HG02970 (cell line): ENCODE measurements around the gene RIOK2.
"Not testable (repeated sequence)": the region's sequence is repeated elsewhere in the genome, so short reads cannot be mapped to it uniquely, and the experiment has no call there.

Experiments
- ATAC-seq: cut with Tn5 transposase; IDR thresholded peaks from one replicate; pipeline ENCODE4 v1.9.1; 2021; ENCODE audit warnings: mild to moderate bottlenecking, moderate library complexity, moderate number of reproducible peaks; ENCODE audit not compliant: unreplicated experiment, low FRiP score

RIOK2 gene

DNA sequence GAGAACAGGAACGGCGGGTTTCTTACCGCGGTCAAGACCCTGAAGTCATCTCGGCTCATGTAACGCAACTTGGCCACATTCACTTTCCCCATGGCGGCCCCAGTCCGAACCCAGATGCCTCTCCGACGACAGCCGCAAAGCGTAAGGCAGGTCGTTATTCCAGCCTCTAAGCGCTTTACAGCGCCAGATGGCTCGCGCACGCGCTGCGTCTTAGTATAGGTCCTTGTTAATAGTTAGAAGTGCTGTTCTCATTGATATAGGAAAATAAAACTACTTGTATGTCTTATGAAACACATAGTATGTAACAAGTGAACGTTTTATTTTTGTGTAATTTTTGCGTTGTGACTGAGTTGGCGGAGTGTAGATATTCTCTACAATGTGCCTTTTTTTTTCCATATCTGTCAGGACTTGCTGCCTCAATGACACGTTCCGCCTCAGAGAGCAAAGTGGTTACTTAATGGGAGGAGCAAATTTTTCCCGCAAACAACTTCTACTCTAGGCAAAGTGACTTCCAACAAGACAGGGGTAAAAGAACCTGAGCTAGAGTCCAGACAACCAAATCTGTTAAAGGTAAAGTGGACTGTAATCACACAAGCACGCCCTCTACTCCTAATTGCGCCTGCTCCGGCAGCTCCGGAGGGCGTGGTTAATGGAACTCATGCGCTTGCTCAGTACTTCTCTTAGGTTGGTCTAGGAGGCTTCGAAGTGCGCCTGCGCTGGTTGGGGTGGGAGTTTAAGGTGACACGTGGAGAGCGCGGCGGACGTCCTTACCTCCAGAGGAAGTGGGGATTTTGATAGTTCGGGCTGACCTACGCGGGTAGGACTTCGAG, at the start of gene RIOK2:
RIOK2 (minus strand) TSS at position 148 of the 830 bp plus-strand sequence; CDS start at position 92, 56 bp downstream.
- ATAC-seq, result peak; percentile 91

GRCh38 chr5:97231025-97231636, 48.1 kb upstream of the RIOK2 start:
- ATAC-seq, result peak; percentile 75

- no peak for ATAC-seq
Measured at GRCh38 chr5:97229688-97230285, 46.7 kb upstream of the RIOK2 start.

GRCh38 chr5:97229196-97229595, 46.1 kb upstream of the RIOK2 start:
- ATAC-seq, result no peak

DNA sequence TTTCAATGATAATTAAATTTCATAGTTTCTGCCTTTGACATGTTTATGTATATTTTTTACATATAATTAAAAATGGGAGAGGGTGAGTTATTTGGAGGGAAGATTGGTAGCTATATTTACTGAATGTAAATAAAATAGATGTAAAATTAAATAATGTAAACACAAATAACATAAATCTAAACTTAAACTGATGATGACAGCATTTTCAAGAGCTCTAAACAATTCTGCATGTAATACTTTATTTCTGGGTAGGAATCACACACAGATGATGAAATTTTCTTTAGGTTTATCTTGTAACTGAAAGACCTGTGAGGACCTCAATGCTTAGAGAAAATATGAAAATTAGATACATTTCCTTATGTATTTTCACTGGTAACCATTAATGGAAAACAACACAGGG, 42.2 kb upstream of the RIOK2 start:
- no peak for ATAC-seq

DNA sequence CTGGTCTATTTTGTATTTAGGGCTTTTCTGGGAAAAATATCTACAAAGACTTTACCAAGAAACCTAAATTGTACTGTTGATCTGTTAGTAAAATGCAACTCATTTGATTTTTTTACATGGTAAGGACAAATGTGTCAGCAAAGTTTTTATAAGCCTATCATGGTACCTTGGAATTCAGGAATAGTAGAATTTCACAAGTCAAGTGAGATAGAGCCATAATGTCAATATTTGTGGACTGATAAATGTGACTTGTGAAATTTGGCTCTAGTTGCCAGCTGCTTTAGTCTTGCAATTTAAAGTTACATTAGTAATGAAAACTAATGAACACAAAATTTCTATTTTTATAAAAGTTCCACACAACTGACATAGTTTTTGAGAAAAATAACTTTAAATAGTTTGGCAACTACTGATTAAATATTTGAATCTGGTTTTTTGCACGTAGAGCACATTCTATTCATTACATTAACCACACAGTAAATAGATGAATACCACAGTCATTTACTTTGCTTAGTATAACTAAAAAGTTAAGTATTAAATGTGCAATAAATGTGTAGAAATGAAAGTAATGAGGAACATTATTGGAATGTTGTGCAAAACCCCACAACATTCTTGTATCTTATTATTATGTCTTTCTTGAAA, 41.2 kb upstream of the RIOK2 start:
- no peak for ATAC-seq

DNA sequence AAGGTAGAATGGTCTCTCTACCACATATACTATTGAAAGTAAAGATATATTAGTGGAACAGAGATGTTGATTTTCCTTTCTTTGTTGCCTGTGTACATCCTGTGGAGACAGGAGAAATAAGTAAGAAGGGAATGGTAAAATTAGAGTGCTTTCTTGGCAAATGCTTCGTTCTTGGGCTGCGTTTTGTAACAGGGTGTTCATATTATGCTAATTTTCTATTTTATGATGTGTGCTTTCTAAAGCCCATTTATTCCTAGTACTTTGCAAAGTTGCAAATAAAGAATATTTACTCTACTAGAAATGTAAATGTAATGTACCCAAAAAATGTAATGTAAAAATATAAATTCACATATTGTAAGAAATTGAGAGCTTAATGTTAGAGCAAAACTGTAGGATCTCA, 40.5 kb upstream of the RIOK2 start:
- no peak for ATAC-seq

GRCh38 chr5:97209343-97209742, 26.3 kb upstream of the RIOK2 start:
- no peak for ATAC-seq

DNA sequence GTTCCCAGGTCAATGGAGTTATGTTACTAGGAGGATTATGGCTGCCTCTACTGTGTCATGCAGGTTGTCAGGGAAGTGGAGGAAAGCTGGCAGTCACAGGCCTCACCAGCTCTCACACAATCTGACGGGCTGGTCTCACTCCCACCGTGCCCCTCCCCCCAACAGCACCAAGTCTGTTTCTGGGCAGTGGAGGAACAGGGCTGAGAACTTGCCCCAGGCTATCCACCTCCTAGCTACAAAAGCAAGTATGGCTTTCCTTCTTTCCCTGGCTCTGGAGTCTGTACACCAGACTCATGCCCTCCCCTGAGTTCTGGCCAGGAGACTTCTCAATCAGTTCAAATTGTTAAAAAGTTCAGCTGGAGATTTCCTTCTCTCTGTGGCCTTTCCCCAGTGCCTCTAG, 25.7 kb upstream of the RIOK2 start:
- no peak for ATAC-seq

GRCh38 chr5:97208184-97208713, 25.2 kb upstream of the RIOK2 start:
- no peak for ATAC-seq

DNA sequence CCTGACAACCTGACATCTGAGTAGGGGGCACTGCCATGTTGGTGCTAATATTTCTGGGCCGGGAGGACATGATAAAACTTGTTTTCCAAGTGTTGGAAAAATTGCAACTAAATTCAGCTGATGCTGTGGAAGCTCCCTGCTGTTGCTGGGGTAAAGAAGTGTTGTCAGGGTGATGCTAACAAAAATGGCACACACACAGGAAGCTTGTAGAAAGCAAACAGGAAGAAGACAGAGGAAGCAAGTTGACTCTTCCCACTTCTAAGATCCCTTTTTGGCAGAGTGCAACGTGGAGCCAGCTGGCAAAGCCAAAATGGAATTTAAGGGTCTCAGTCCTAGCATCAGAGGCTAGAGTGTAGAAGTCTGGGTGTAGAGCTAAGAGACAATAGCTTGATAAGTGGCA, 11.3 kb upstream of the RIOK2 start:
- no peak for ATAC-seq

DNA sequence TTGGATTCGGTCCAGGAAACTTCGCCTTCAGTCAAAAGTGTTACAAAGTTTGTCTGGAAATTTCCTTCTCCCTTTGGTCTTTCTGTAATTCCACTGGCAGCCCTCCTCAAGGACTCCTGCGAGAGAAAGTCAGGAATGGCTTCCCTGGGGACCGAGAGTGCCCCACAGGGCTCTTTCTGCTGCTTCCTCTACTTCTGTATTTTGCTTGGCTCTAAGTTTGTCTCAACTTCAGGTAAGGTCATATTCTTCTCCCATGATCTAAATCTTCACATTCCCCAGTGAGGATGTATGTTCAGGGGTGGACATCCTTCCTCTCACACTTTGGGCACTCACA, 10.3 kb upstream of the RIOK2 start:
- no peak for ATAC-seq

DNA sequence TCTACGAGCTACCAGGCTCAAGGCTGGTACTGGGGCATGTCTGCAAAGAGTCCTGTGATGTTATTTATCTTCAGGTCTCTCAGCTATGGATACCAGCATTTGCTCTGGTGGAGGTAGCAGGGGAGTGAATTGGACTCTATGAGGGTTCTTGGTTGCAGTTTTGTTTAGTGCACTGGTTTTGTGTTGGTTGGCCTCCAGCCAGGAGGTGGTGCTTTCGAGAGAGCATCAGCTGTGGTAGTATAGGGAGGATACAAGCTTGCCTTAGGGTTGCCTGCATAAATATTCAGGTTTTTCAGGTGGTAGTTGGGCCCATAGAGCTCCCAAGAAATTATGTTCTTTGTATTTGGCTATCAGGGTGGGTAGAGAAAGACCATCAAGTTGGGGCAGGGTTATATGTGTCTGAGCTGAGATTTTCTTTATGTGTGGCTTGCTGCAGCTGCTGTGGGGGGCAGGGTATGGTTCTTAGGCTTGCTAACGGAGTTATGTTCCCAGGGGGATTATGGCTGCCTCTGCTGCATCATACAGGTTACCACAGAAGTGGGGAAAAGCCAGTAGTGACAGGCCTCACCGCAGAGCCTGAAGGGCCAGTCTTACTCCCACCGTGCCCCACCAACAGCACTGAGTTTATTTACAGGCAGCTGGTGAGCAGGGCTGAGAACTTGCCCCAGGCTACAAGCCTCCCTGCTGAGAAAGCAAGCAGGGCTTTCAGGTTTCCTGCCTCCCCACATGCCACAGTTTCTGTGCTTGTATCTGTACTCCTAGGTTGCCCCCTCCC, 9.7 kb upstream of the RIOK2 start:
- ATAC-seq, result peak; percentile 60

GRCh38 chr5:97191893-97192292, 8.8 kb upstream of the RIOK2 start:
- no peak for ATAC-seq

DNA sequence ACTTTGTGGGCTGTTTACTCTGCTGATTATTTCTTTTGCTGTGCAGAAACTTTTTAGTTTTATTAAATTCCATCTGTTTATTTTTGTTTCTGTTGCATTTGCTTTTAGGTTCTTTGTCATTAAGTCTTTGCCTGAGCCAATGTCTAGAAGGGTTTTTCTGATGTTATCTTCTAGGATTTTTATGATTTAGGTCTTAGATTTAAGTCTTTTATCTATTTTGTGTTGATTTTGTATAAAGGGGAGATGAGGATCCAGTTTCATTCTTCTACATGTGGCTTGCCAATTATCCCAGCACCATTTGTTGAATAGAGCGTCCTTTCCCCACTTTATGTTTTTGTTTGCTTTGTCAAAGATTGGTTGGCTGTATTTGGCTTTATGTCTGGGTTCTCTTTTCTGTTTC, 6.5 kb upstream of the RIOK2 start:
- not testable (repeated sequence) for ATAC-seq

GRCh38 chr5:97183930-97184213, 825 bp upstream of the RIOK2 start:
- ATAC-seq, result no peak

DNA sequence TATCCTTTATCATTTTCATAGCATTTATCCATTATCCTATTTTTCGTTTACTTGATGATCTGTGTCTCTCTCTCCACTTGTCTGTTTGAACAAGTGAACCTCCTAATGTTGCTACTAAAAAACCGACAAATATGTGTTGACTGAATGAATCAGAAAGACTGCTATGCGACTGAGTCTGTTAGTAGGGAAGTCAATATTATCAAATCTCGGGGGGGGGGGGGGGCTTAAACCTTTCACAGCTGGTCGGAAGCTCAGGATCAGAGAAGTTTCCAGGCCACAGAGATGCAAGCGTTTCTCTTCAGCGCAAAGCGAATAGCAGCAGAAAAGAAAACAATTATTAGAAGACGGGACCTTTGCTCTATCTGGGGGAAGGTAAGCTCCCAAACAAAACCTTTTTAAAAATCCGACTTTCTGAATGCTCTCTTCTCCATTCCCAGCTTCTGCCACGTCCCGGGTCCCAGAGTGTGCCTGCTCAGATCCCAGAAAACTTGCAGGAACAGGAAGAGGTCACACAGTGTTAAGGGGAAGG, 412 bp downstream of the RIOK2 start:
- ATAC-seq, result no peak

DNA sequence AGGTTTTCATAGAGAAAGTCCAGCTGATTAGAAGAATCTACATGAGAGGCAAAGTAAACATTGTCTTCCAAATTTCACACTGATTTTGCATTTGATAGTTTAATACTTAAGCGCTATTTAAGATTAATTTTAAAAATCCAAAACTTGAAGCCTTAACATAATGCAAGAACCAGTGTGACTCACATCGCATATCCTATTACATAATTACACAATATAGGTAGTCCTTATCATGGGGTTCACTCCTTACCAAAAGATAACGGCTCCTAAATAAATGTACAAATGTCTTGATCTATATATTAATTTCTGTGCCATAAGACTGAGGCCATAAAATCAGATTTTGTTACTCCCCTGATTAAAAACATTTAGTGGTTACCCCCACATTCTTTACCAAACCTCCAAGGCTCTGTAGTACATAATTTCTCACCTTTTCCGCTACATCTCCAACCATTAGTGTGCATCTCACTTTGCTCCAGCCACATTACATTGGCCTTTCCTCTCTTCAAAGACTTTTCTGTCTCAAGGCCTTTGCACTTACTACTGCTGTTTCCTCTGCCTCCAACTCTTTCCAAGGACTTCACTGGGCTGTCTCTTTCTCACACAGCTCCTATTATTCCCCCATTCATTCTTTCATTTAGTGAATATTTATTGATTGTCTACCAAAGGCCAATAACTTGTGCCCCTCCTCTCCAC, 1.0 kb downstream of the RIOK2 start:
- ATAC-seq, result no peak

- not testable (repeated sequence) for ATAC-seq
Measured at GRCh38 chr5:97179457-97179856, 3.6 kb downstream of the RIOK2 start.

DNA sequence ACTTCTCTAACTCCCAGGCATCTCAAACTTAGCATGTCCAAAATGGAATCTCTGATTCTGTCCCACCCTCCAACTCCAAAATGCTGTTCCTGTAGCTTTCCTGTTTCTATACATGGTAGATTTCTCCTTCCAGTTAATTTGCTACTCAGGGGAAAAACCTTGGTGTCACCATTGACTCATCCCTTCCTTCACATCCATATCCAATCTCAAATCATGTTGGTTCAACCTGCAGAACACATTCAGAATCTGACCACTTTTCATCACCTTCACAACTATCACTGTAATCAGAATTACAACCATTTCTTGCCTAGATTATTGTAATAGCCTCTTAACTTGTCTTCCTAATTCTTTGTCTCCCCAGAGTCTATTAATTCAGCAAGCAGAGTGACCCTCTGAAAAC, 10.8 kb downstream of the RIOK2 start:
- ATAC-seq, result no peak
